ENCODE results near the gene MEIOSIN. TPM values are rescaled to one million over a fixed set of nuclear protein-coding genes. Genes with fewer than 3 reads are reported as not detected.

MEIOSIN gene
- total and polyA plus RNA-seq, 2 of the 13 experiments (the other 11 are each of a cell fraction or from before 2014, with no cell fraction given), result not detected

DNA sequence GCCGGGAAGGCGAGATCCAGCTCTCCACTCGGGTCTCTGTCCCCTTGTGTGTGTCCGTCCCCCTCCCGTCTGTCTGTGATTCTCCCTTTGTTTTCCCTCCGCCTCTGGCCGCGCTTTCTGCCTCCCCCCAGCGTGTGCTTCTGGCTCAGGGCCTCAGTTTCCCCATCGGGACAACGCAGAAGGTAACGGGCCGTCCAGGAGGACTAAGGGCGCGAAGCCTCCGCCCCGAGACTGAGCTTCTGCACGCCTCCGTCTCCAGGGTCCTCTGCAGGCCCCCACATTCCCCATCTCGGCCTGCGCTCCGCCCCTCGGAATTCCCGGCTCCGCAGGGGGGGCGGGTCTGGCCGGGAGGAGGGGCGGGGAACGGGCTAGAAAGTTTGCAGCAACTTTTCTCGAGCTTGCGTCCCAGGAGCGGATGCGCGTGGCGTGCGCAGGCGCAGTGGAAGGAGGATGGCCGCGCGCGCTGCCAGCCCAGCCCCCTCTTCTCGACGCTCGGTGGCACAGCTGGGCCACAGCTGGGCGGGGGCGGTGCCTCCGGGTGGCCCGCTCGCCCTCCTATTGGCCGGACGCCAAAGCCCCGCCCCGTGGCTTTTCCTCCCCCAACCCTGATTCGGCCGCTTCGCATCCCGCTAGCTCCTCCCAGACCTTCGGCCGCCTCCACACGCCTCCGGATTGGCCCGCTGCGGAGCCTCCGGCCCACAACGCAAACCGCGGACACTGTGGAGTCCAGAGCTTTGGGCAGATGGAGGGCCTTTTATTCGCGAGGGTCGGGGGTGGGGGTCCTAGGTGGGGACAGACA is 35.9 kb downstream of the MEIOSIN start, which contains the start of gene SIX5 (continued):
- TF ChIP-seq GLMP (CRISPR knock-in tag; IDR thresholded peaks at IDR 0.05; ENCODE audit: borderline replicate concordance) (no peak), AKAP8 (CRISPR knock-in tag; IDR thresholded peaks at IDR 0.05) (peak; percentile 91), HIC2 (CRISPR knock-in tag; IDR thresholded peaks at IDR 0.05; ENCODE audit: low read depth) (peak; percentile 77), IRX3 (CRISPR knock-in tag; IDR thresholded peaks at IDR 0.05; ENCODE audit: borderline replicate concordance, low read depth) (no peak), ZNF678 (CRISPR knock-in tag; IDR thresholded peaks at IDR 0.05) (no peak), ZNF124 (CRISPR knock-in tag; IDR thresholded peaks at IDR 0.05) (no peak), RXRA (CRISPR knock-in tag; IDR thresholded peaks at IDR 0.05) (peak; percentile 59; the same call in 1 of the 2 replicates), ZNF17 (CRISPR knock-in tag; IDR thresholded peaks at IDR 0.05) (no peak), DBP (CRISPR knock-in tag; IDR thresholded peaks at IDR 0.05; ENCODE audit: not compliant biosample characterization) (peak; percentile 14), TFDP1 (CRISPR knock-in tag; IDR thresholded peaks at IDR 0.05; ENCODE audit: borderline replicate concordance) (peak; percentile 81; the same call in 1 of the 2 replicates), MXD3 (CRISPR knock-in tag; IDR thresholded peaks at IDR 0.05) (0 out of 2 replicates have a peak, but pooled peaks have one; percentile 60), SMAD9 (CRISPR knock-in tag; IDR thresholded peaks at IDR 0.05) (no peak), ZNF609 (CRISPR knock-in tag; IDR thresholded peaks at IDR 0.05; ENCODE audit: borderline replicate concordance) (no peak), MAFG (CRISPR knock-in tag; IDR thresholded peaks at IDR 0.05) (no peak)

All from HepG2 (cell line).